Measurements from ENCODE around the gene NT5C3B.
A peak's percentile ranks its signal among the peaks of the same experiment; 100 is the strongest.

The NT5C3B gene

DNA sequence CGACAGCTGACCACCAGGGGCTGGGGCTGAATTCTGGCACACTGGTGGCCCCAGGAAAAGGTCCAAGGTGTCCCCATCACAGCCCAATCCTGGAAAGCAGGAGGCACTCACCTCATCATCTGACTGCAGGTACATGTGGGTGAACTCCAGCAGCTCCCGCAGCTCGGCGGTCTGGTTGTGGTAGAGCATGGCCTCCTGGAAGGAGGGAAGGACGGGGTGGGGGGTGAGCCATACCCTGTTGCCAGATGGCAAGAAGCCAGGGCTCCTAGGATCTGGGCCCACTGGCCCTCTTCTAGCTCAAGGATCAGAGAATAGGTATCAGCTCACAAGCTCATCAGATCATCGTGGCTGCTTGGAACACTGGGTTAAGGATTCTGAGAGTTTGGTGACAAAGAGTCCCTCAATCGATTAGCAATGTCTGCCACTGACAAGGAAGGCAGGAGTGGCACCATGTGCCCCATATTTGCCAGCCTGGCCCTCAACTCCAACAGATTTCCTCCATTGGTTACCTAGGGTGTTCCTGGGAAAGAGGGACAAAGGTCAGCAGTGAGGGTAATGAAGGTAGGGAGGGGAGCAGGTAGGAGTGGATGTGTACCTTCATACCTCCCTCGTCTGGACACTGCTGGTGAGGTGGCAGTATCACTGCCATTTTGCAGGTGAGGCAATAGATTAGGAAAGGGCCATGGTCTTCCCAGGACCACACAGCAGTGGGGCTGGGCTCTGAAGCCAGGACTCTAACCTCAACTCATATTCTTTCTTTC, 29.2 kb downstream of the NT5C3B start:
- no peak for DNase-seq

DNA sequence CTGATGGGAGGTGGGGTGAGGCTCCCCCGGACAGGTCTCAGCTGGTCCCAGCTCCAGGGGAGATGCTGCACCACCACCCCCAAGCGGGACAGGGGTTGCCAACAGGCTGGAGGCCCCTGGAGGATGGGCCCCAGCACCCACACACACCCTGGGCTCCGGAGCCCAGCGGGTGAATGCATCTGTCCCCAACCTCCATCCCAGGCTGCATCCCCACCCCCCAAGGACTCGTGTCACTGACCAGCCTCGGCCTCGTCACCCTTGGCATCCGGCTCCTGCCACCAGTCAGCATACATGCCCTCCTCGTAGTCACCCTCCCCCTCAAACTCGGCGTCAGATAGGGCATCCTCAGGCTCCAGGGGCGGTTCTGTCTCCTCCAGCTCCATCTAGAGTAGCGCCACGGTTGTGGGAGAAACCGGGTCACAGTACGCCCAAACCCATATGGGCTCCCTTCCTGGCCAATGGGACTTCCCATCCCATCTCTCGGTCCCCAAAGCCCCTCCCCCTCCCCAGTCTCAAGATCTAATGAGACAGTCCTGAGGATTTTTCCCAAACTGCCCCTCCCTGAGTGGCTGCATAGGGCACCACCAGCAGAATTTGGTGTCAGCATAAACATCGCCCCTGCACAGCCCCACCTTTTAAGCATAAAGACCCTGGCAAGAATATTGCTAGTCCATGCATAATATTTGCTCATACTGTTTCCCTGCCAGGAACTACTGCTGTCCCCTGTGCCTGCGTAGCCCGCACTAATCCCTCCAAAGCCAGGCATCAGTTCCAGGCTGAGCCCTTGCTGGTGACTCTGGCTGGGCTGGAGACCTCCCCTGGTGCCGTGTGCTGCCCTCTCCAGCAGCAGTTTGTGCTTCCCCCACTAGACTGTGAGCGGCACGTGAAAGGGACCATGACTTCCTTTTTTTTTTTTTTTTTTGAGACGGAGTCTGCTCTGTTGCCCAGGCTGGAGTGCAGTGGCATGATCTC, 32.7 kb downstream of the NT5C3B start:
- no peak for DNase-seq

DNA sequence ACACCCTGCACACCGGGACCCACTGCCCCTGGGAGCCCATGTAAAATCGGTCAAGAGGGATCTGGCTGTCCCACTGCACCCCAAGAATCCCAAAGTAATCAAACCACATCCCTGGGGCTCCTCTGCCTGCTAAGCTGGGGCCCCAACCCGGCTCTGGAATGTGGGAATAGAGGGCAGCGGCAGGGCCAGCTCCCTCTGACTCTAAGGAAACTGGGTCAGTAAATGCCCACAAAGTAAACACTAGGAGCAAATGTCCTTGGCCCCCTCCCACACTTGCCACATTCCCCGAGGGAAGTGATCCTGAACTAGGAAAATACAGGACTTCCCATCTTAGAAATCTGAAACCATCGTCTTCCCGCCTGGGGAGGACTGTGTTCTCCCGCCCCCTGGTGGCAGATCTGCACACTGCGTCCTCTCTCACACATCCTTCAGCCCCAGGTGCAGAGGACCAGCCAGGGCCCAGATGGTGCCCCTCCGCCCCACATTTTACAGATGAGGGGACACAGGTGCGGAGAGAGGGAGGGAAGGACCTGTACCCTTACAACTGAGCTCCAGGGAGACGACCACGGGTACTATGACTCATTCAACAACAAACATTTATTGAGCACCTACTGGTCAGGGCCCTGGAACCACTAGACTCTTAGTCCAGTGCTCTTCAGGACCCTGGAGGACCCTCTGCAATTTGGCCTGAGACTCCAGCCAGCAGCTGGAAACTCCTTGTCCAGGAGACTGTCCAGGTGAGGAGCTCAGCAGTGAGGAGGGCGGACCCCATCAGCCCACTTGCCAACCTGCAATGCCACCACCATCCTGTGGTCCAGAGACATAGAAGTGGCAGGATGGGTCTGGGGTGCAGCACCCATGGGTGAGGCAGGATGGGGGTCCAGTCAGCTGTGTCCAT, 34.4 kb downstream of the NT5C3B start:
- peak; percentile 90 for DNase-seq

DNA sequence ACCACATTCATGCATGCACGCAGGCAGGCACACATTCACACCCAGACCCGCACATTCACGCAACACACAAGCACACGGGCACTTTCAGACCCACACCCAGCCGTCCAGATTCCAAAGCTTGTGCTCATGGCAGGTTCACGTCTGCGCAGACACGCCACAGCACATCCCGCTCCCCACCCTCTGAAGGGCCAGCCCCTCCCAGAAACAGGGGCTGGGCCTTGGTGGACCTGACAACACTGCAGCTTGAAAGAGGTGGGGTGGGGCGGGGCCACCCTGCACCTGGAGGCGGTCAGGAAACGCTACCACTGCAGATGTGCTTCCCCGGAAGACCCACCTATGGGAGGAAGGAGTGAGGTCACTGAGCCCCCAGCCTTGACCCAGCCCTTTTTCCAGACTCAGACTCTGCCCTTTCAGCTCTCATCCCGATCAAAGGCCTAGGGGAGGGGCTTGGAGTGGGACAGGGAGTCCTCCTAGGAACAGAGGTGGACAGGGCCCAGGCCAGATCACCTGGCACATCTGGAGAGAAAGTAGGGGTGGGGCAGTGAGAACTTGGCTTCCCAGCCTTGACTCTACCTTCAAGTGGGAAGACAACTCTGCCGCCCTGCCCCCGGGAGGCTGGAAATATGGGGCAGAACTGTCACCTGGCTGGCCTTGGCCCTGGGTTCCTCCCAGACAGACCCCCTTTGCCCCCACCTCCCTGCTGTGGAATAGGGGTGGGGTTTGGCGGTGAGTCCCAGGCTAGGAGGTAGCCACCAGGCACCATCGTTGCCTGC, 35.2 kb downstream of the NT5C3B start:
- DNase-seq: no peak

DNA sequence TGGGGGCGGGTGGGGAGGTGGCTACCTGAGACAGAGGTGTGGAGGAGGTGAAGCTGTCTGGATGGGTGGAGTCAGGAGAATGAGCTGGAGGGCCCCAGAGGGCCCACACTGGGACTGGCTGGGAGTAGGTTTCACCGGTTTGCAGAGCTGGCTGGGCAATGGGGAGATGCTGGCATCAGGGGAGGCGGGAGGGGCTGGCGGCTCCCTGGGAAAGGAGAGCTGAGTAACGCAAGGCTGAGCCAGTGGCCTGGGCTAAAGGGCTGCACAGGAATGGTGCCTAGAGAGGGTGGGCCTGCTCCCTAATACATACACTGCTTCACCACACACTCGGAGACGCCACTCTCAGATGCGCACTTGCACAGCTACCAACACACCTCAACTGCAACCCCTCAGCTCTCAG, 36.7 kb downstream of the NT5C3B start:
- DNase-seq: no peak

DNA sequence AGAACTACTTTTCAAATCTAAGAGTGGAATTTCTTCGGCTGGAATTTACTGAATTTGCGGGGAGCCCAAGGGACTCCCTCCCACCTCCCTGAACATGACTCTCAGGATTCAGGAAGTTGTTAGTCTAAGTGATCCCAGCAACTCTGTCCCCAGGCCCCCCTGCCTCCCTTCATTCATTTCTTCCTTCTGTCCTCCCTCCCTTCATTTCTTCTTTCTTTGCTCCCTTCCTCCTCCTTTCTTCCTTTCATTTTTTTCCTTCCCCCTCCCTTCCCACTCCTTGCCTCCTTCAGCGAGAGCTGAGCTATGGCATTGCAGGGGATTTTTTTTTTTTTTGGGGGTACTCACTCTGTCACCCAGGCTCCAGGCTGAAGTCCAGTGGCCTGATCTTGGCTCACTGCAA, 38.7 kb downstream of the NT5C3B start:
- DNase-seq: no peak

DNA sequence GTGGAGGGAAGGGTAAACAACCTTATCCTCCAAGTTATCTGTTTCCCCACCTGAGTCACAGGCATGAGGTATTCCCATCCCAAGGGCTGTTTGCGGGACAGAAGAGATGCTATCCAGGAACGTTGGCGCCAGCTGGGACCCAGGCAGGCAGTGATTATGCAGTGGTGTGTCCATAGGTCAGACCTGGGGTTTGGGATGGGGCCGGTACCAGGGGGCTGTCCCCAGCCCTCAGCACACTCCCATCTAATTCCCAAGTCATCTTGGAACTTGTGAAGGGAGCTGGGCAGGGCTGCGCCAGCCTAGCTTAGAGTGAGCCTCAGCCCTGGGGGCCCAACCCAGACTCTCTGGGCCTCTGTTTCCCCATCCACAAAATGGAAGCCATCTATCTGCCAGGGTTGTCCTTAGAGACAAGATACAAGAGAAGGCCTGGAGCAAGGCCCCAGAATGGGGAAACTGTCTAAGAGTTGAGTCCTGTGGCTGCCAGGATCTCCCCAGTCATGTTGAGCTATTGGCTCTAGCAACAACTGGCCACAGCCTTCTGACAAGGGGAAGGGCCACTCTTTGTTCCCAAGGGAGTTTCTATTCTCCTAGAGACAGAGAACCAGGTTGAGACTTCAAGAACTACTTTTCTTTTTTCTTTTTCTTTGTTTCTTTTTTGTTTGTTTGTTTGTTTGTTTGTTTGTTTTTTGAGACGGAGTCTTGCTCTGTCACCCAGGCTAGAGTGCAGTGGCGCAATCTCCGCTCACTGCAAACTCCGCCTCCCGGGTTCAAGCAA, 39.7 kb downstream of the NT5C3B start:
- DNase-seq: no peak

DNA sequence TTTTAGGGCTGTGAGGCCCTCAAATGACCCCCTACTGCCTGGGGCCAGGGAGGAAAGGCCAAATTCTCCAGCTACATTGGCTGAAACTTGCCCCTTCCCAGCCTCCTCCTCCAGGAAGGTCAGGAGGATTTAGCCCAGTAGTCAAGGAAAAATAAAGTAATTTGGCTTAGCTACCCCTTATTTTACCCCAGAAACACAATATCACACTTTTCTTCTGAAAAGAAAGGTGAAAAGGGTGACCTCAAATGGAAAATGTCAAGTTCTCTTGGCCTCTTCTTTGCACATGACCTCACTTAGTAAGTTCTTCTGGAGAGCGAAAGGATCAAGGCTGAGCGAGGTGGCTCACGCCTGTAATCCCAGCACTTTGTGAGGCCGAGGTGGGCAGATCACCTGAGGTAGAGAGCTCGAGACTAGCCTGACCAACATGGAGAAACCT, 41.5 kb downstream of the NT5C3B start:
- DNase-seq: no peak

DNA sequence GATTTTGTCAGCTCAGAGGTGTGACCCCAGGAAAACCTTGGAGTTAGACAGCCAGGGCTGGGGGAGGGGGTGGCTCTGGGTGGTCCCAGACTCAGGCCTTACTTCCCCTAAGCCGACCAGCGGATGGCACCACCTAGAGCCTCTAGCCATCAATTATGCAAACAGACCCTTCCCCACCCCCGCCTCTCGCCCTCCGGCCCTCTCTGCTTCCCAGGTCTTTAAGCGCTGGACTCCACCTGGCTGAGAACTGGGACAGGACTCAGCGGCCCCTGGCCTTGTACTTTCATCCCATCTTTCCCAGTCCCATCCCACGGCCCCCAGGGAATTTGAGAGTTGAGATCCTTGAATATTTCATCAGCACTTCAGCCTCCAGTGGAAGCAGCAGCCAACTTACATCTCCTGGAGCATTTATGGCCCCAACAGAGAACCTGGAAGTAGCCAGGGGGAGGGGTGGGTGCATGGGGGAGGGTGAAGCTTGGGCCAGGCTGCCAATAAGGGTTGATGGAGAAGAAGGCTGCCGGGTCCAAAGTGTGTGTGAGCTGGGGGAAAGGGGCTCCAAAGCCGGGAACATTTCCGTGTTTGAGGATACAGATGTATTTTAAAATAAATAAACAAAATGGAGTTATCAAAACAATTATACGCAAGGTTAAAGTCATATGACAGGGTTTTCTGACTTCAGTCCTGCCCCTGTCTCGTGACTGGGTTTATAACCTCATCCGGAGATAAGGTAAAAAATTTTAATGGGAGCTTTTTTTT, 42.1 kb downstream of the NT5C3B start:
- DNase-seq: no peak

DNA sequence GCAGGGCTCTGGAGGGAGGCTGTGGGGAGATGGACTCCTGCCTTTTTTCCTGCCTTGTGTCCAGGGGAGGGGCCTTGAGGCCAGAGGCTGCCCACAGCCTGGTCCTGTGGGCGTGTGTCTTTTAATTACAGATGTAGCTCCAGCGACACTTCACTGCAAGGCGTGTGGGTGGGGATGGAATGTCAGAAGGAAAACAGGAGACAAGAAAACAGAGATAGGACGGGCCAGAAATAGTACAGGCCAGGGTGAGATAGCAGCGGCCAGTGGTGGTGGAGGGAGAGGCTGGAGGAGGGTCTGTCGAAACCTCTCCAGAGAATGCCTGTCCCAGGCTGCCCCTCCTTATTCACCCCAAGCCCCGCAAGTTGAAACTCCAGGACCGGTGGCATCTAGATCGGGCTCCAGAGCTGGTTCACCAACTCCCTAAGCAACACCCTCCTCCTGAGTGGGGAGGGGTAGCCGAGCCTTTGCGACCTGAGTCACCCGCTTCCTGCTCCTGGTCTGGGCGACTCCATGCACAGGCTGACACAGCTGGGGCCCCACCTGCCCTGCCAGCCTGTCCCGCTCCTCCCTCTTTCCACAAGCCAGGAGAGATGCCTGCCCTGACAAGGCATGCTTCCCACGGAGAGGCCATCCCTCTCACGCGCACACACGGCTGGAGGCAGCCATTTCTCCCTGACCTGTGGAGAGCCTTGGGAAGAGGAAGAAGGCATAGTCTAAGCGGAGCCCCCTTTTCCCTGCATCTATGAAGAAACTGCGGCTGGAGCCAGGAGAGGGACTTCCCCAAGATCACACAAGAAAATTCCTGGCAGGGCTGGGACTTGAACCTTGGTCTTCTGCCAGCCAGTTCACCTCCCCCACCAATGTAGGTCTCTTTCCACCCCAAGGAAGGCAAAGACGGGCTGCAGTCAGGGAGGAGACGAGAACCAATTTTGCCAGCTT, 42.9 kb downstream of the NT5C3B start:
- no peak for DNase-seq

DNA sequence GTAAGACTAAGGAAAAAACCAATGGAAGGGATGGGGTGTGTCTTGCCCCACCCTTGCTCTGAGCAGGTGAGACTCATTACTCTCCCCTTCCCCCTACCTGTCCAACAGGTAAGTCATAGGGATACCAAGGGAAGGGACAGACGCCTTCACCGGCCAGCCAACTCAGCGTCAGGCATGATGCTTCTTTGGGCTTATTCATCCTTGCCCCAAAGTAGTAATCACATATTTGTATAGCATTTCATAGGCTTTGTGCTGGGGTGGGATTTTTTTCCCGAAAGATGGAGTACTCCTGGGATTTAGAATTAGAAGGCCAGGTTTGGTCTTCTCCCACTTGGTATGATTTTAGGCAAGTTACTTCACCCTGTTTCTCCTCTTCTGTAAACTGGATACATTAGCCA, 49.0 kb downstream of the NT5C3B start:
- DNase-seq: no peak

DNA sequence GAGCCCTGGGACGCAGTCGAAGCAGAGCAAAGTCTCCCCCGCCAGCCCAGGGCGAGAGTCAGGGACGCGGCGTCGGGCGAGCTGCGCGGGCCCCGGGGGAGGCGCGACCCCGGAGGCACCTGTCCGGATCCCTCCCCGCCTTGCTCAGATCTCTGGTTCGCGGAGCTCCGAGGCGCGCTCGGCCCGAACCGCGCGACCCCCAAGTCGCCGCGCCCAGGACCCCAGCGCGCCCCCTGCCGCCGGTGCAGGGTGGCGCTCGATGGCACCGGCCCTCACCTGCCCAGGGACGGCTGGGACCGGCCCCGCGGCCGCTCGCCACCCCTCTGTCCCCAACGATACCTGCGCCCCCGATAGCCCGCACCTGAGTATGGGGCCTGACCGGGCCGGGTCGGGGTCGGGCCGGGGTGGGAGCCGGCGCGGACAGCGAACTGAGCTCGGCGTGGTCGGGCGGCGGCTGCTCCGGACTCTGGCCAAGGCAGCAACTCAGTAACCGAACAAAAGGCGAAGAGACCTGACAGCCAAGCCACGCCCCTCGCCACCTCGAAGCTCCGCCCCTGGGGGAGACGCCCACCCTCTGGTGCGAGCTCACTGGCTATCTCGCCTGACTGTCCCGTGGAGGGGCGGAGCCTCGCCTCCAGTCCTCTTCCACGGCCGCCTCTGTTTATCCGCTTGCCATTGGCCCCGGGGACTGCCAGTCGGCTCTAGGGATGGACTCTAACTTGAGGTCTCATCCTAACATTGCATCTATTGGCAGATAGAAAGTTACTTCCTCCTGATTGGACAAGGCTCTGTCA, 49.6 kb downstream of the NT5C3B start, which contains the start of gene JUP:
TSS of gene JUP (minus strand) at position 485 of the 794 bp plus-strand sequence. CDS start 14,857 bp downstream, outside the sequence.
- peak; percentile 94 for DNase-seq

DNA sequence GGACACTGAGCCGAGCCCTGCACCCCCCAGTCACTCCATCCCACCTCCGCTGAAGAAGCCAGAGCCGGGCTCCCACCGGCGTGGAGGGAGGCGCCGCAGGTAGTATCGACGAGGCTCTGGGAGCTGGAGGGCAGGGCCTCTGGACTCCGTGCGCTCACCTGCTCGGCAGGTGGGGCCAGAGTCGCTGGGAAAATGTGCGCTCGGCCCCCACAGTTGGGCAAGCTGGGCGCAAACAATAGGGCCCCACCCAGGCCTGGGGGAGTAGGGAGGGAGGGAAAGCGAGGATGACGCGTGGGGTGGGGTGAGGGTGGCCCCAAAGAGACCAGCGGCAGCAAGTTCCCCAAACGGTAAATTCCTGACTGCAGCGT, 50.2 kb downstream of the NT5C3B start:
- no peak for DNase-seq

DNA sequence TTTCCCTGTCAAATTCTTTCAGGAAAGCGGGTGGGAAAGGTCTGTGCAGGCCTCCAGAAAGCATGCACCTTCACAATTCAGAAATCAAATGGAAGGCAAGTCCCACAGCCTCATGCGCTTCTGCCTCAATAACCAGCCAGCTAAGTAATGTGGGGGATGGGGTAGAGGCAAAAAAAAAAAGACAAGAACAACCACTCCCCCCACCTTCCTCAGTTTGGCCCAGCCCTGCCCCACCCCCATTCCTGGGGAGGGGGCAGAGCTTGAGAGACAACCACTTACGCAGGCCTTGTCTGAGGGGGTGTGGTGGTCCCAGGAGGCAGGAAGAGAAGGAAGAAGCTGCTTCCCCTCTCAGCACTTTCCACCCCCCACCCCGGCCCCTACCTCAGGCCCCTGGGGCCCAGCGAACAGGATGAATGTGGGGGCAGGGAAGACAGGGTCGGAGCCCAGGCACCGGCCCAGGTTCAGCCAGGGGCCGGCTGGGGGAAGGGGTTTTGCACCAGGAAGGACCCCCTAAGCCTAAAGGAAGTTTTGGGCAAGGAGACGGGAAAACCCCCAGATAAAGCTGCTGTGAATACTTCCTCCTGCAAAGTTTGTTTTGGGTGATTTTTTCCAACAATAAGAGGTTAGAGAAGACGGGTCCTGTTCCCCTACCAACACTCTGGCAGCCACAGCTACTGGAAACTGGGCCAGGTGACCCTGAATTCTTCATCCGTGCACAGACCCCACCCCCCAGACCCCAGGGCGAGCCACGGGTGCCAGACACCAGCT, 50.8 kb downstream of the NT5C3B start:
- no peak for DNase-seq

DNA sequence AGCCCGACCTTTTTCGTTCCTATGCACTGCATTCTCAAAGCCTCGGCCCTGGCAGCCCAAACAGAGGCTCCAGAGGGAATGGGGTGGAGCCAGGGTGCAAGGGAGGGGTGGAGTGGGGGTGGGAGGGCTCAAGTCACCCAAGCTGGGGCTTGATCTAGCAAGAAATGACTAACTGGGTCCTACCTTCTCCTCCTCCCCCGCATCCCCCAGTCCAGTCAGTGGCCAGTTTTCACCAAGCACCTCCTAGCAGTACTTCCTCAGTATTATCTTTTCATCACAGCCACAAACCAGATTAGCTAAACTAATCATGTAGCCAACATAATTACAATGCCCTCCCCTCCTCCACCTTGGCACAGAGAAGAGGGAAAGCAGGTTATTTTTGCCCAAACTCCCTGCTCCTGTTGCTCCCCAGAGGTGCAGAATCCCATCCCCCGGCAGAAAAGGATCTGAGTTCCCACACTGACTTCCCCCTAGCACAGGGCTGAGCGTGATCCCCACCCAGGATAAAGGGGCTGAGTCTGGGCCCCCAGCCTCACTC, 51.8 kb downstream of the NT5C3B start:
- DNase-seq: no peak

DNA sequence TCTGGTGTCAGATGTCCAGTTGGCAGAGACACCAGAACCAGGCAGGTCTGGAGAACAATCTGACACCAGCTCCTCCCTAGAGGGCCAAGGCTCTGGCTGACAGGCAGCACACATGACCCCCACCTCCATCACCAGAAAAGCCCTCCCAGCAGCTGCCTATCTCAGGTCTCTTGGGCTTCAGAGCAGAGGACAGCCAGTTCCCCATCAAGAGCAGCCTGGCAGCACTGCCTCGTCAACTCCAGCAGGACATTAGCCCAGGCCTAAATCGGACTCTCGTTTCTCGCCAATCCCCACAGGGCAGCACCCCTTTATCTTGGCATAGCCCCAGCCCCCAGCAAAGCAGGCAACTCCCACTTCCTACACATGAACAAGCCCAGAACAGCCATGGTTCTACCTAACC, 53.9 kb downstream of the NT5C3B start:
- DNase-seq: no peak

DNA sequence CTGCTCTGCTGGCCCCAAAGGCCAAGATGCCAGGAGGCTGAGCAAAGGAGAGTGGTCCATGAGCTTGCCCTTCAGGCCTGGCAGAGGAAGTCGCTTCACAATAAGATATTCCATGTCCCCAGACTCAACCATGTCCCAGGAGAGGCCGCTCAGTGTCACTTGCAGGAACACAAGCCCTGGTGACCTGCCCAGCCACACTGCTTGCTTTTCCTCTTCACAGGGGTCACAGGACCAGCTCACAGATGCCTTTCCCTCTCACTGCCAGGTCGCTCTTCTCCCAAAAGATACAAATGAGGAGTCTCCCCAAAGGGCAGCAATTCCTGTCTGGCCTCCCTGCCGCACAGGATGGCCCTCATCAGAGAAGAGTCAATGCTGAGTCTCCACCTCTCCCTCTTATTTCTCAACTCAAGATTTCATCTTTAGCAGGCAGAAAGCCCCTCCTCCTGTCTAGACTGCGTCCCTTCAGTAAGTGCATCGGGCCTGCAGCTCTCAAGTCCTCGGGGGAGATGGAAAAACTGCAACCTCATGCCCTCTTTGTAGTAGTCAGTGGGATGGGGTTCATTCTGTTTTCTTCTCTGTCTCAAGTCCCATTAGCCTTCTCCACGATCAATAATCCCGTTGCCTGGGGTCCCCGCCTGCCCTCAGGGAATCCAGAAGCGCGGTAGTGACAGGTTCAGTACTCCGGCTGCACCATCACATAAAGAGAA, 54.5 kb downstream of the NT5C3B start:
- DNase-seq: no peak

Data from activated effector memory CD4-positive, alpha-beta T cell treated with anti-CD3 and anti-CD28 coated beads, Interleukin-2, amount 50 U/mL, for 16 hours (primary cell).